ENCODE data around the gene FBH1.

DNA sequence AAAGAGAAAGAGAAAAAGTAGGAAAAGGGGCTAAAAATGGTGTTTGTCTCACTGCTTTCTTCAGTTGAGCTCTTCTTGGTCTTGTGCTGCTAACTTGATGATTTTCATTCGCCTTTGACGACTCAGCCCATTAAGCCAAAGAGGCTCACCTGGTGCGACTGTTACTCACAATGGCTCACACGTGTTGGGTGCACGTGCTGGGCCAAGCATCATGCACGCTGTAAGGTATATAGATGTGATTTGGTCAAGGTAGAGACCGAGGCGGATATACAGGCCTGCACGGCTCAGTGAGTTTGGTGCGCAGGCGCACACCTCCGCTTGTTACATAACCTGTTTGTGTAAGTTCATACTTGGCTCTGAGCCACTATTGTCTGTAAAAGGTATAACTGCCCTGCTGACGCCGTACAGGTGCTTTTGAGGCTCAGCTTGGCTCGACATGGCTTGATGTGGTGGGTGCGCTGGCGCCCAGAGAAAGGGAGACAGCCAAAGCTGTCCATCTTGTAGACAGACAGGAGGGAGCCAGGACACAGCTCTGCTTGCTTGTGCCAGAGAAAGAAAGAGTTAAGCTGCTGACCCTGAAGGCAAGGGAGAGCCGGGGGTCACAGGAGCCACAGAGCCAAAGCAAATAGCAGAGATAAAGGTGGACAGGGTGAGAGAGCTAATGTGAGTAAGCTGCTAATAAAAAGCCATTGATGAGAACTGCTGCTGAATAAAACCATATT lies 33.9 kb upstream of the FBH1 start:
- no peak for TF ChIP-seq POLR2A (IDR thresholded peaks at IDR 0.05)
- TF ChIP-seq, protein P1, sequence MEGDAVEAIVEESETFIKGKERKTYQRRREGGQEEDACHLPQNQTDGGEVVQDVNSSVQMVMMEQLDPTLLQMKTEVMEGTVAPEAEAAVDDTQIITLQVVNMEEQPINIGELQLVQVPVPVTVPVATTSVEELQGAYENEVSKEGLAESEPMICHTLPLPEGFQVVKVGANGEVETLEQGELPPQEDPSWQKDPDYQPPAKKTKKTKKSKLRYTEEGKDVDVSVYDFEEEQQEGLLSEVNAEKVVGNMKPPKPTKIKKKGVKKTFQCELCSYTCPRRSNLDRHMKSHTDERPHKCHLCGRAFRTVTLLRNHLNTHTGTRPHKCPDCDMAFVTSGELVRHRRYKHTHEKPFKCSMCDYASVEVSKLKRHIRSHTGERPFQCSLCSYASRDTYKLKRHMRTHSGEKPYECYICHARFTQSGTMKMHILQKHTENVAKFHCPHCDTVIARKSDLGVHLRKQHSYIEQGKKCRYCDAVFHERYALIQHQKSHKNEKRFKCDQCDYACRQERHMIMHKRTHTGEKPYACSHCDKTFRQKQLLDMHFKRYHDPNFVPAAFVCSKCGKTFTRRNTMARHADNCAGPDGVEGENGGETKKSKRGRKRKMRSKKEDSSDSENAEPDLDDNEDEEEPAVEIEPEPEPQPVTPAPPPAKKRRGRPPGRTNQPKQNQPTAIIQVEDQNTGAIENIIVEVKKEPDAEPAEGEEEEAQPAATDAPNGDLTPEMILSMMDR (IDR thresholded peaks at IDR 0.05) = no peak

All from right lobe of liver (tissue), 4 donors.